Activated CD4-positive, alpha-beta T cell treated with anti-CD3 and anti-CD28 coated beads, Interleukin-2, amount 50 U/mL, for 24 hours (primary cell): ENCODE data around the gene RNF115.
"Not testable (repeated sequence)": the region's sequence is repeated elsewhere in the genome, so short reads cannot be mapped to it uniquely, and the experiment has no call there.

Source experiments
- DNase-seq, 2 donors: peaks; one replicate each; pipeline ENCODE4 v3.0.0-alpha.2; 2020; ENCODE audit warnings: low read depth in 1 of 2, low spot score in 1 of 2

RNF115 gene

GRCh38 chr1:145828367-145829026 is 4.6 kb upstream of the RNF115 start:
- DNase-seq: peak in 1 of 2 donors; percentile 41

DNA sequence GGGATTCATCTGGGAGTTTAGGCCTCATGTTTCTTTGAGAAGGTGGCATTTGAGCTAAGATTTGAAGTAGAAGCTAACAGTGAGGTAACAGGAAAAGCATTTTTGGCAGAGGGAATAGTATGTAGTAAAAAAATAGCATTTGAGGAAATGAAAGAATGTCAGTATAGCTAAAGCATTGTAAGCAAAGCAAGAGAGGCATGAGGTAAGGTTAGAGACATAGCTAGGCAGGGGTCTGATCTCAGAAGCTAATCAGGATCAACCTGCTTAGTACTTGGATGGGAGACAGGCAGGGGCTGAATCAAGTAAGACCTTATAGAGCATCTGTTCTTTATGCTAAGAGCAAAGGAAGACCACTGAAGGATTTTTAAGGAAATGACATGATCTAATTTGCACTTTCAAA is 4.1 kb upstream of the RNF115 start:
- DNase-seq: no peak

- DNase-seq: no peak
These were observed 2.1 kb upstream of the RNF115 start for GRCh38 chr1:145826030-145826429.

- no peak for DNase-seq
These were observed 576 bp upstream of the RNF115 start for GRCh38 chr1:145824499-145824842.

DNA sequence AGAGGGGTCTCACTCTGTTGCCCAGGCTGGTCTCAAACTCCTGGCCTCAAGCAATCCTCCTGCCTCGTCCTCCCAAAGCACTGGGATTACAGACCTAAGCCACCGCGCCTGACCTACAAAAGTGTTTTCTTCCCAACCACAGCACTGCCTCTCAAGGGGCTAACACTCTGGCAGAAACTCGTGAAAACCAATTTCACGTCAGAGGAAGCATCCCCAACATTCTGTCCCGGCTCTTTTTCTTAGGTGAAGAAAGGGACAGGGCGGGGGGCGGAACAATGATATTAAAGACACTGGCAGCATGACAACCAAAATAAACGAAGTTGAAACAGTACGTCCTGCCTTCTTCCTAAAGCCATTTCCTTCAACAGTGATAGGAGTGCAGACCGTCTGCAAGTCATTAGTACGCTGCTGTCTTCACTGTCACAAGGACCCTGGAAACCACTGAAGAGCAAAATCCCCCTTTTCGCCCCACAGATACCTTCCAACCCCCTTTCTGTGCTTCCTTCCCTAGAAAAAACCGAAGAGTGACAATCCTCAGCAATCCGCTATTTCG is 1.0 kb downstream of the RNF115 start:
- not testable (repeated sequence) for DNase-seq

GRCh38 chr1:145818095-145818494 is 5.8 kb downstream of the RNF115 start:
- DNase-seq: not testable (repeated sequence)

- DNase-seq: not testable (repeated sequence)
These were observed 10.7 kb downstream of the RNF115 start for GRCh38 chr1:145812977-145813810.

DNA sequence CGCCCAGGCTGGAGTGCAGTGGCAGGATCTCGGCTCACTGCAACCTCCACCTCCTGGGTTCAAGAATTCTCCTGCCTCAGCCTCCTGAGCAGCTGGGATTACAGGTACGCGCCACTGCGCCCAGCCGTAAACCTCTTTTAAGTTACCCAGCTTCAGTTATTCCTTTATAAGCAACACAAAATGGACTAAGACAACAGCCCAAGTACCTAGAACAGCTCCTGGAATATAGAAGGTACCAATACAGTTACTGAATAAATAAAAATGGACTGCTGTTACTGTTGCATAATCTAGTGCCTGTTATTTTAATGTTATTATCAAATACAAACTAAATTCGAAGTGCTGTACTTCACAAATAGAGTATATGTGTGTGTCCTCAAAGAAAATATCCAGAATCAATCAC is 17.1 kb downstream of the RNF115 start:
- no peak for DNase-seq

GRCh38 chr1:145806408-145806807 is 17.5 kb downstream of the RNF115 start:
- no peak for DNase-seq

DNA sequence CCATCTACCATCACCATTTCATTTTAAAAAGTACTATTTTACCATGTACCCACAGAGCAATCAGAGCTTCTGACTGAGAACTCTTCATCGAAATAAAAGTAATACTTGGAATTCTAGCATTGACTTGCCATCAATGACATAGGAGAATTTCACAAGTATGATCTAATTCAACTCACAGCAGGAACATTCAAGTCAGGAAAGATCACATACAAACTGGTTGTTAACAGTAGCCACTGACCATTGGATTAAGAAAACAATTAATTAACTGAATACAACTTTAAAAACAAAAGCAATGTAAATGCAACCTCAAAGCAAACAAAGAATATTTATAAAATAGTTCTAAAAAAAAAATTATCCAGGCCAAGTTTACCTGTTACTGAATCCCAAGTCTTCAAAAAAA is 18.8 kb downstream of the RNF115 start:
- no peak for DNase-seq

DNA sequence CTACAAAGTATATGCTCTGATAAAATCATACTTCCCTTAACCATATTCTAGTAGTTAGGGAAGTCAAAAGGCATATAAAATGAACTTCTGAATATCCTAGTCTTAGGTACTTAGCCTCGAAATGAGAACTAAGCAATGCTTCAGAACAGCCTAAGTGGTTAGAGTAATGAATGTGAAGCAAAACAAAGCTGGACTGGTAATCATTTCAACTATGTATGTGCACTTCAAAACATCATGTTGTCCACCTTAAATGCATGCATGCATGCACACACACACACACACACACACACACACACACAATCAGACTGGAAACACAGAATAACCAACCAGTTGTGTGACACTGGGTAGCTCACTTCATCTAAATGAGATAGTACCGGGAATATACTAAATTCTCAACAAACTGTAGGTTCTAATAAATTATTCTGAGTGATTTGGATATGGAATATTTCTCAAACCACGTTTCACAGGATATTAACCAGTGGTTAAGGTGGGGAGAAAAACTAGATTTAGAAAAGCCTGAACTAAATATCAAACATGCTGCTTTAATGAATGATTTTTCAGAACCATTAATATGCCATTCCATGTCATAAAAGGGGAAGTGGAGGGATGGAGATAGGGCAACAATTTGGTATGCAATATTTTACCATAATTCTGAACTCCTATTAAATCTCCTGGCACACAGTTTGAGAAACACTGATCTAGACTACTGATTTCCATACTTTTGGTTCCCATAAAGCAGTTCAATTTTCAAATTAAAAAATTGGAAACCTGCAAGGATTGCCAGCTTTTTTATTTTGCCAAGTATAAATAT is 19.5 kb downstream of the RNF115 start:
- DNase-seq: no peak

DNA sequence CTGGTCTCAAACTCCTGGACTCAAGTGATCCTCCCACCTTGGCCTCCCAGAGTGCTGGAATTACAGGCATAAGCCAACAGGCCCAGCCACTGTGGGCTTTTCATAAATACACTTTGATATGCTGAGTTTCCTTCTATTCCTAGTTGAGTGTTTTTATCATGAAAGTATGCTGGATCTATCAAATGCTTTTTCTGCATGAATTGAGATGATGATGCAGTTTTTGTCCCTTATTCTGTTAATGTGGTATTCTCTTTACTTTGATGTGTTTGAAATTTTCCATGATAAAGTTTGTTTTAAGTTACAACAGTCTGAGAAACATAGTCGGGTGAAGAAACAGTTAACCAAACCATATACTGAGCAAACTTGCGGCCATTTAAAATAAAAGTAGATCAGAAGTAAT is 24.1 kb downstream of the RNF115 start:
- no peak for DNase-seq

- no peak for DNase-seq
These were observed 27.1 kb downstream of the RNF115 start for GRCh38 chr1:145796753-145797152.

DNA sequence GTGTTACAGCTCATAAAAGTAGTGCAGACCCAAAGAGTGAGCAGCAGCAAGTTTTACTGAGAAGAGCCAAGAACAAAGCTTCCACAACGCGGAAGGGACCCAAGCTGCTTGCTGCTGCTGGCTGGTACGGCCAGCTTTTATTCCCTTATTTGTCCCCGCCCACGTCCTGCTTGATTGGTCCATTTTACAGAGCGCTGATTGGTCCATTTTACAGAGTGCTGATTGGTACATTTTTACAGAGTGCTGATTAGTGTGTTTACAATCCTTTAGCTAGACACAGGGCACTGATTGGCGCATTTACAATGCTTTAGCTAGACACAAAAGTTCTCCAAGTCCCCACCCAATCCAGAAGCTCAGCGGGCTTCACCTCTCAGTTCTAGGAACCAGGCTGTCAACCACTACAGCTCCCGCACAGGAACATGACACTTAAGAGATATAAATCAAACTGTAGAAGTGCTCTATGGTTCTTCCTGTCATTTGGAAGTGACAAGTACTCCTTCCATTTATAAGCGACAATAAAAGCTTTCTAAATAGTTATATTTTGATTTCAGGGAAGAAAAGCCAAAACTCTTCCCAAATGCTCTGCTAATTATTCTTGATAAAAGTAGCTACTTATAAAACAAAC is 28.5 kb downstream of the RNF115 start:
- no peak for DNase-seq

GRCh38 chr1:145792484-145792883 is 31.4 kb downstream of the RNF115 start:
- no peak for DNase-seq

DNA sequence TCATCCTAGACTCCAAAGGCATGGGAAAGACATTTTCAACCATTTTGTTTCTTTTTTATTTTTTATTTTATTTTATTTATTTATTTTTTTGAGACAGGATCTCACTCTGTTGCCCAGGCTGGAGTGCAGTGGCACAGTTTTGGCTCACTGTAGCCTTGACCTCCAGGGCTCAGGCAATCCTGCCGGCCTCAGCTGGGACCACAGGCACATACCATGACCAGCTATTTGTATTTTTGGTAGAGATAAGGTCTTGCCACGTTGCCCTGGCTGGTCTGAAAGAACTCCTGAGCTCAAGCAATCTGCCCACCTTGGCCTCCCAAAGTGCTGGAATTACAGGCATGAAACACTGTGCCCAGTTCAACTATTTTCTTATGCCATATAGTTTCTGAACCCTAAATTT is 32.0 kb downstream of the RNF115 start:
- DNase-seq: not testable (repeated sequence)

DNA sequence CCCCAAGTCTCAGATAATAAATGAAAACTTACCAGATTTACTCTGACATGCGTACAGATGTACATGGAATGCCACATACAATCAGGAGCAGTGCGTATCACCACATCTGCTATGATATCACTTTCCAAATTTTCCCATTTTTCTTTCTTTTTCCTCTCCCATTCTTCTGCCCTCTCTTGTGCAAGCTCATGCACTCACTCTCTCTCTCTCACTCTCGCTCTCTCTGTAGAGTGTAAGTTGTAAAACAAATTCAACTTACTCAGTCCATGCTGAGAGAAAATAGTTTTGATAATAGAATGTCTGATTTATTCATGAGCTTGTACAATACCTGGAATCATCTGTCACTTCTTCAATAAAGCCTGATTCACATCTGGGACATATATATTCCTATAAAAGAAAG is 35.3 kb downstream of the RNF115 start:
- no peak for DNase-seq

DNA sequence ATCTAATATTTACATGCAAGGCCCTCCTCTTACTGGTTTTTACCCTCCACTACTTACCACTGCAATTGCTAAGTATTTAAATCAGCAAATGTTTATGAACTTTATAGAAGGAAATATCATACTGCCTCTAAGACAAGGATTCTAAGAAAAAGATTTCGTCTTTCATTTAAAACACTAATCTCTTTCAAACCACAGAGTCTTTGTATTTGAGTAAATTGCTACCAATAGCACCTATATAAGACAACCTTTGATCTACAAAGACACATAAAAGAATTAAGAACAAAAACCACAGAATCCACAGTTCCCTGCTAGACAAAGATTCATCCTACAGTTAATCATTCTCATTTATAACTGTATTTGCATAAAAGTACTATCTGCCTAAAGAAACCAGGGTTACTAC is 37.6 kb downstream of the RNF115 start:
- no peak for DNase-seq

GRCh38 chr1:145785547-145785946 is 38.3 kb downstream of the RNF115 start:
- DNase-seq: no peak

DNA sequence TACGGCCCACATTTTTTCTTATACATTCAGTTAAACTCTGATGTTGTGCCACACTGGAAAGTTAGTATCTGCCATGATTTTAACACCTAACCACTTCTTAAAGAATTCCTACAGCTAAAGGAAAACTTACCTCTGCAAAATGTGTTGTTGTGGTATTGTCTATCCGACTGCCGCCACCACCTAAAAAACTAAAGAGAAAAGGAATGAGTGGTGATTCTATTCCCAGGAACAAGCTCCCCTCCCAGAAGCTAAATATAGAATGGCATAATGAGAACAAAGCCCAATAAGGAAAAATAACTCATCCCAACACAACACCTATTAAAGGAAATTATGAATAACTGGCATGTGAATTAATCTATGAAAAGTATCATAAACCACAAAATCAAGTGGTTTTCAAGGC is 39.5 kb downstream of the RNF115 start:
- DNase-seq: no peak
